ENCODE measurements around the gene SYT2. TPM values are rescaled to one million over a fixed set of nuclear protein-coding genes. Genes with fewer than 3 reads are reported as not detected.

The SYT2 gene
- total and polyA plus RNA-seq, 10 of the 15 experiments (the other 5 are each of a cell fraction or from before 2014, with no cell fraction given), result not detected

GRCh38 chr1:202568410-202568809 lies 141.8 kb downstream of the SYT2 start:
- peaks cover 33% of the 10 kb centered on the region for H3K4me1 ChIP-seq (ENCODE audit: control insufficient read depth, insufficient read depth, low read length)
- POLR2A ChIA-PET, result interaction anchor here (0.6 kb wide), 1 partner anchor 13 kb away, joined by 3 read pairs; no protein-coding TSS in a partner anchor
- RAD21 ChIA-PET (ENCODE audit: unreplicated experiment), result interaction anchor here (0.9 to 1.1 kb wide), 3 partner anchors 38 to 67 kb away, joined by 3 to 5 read pairs (median 3); no protein-coding TSS in a partner anchor
- no peaks in the 10 kb centered on the region for H3K9me3 ChIP-seq (replicated peaks; ENCODE audit: control insufficient read depth, insufficient read depth, low read length)
- no peak overlapping the region for H3K9ac ChIP-seq (ENCODE audit: control insufficient read depth, insufficient read depth, low read length)
- ATAC-seq (no peak), DNase-seq (ENCODE audit: low read depth, low spot score) (no peak), FAIRE-seq (no peak)
- no peak overlapping the region for H3K4me3 ChIP-seq
- H4K20me1 ChIP-seq (ENCODE audit: control insufficient read depth, insufficient read depth), result no peaks in the 10 kb centered on the region
- H3K36me3 ChIP-seq (ENCODE audit: control insufficient read depth in 2 of 2, insufficient read depth in 2 of 2, low read length in 1 of 2), result no peaks in the 10 kb centered on the region; a peak in 1 of 4 replicates
- H3K27me3 ChIP-seq (replicated peaks in 1 of 2; ENCODE audit: control insufficient read depth in 2 of 2, insufficient read depth in 2 of 2, low read length in 1 of 2), result no peaks in the 10 kb centered on the region
- 100% methylated on average over 2 of the region's 2 CpGs for WGBS (ENCODE audit: insufficient coverage, insufficient replicate concordance, low lambda C conversion rate, missing lambda C conversion rate)
- BruUV-seq (replicated peaks), result no TSS peak
- in situ Hi-C loops (cut with MboI), result no loop called here
- H3K4me2 ChIP-seq (ENCODE audit: control insufficient read depth, insufficient read depth), result no peak overlapping the region
- CTCF ChIA-PET, result interaction anchor here (0.6 to 9.9 kb wide), 7 partner anchors 51 to 224 kb away, joined by 3 to 189 read pairs (median 6); no protein-coding TSS in a partner anchor
- no peak overlapping the region for H3K27ac ChIP-seq (ENCODE audit: control insufficient read depth, insufficient read depth)
- SMC1A ChIA-PET (ENCODE audit: uncharacterized antibody, unreplicated experiment), result interaction anchor here (0.9 to 9.8 kb wide), 3 partner anchors 8 to 65 kb away, joined by 3 to 173 read pairs (median 6); no protein-coding TSS in a partner anchor
- no peak overlapping the region for H2AFZ ChIP-seq (ENCODE audit: control insufficient read depth, low read depth, low read length)
- intact Hi-C loops (cut with micrococcal nuclease; ENCODE audit: unreplicated experiment), result loop anchor here (5.0 kb wide), 1 partner anchor 226 kb away; the partner anchor contains the start of gene UBE2T
- no peaks in the 10 kb centered on the region for H3K79me2 ChIP-seq (ENCODE audit: control insufficient read depth, insufficient read depth, low read length)
- no peak for TF ChIP-seq BCL3 (IDR thresholded peaks at IDR 0.05; ENCODE audit: borderline replicate concordance, insufficient read depth, low read depth, low read length, poor library complexity, severe bottlenecking)
- TF ChIP-seq ZNF622 (IDR thresholded peaks at IDR 0.05), result no peak
- no peak for TF ChIP-seq SUPT20H (IDR thresholded peaks at IDR 0.05; ENCODE audit: borderline replicate concordance, control insufficient read depth, low read depth, low read length)
- no peak for TF ChIP-seq SRF (IDR thresholded peaks at IDR 0.05; ENCODE audit: low read depth in 2 of 2, low read length in 2 of 2)
- no peak for TF ChIP-seq RFX5 (IDR thresholded peaks at IDR 0.05; ENCODE audit: low read depth, low read length)
- TF ChIP-seq LARP7 (IDR thresholded peaks at IDR 0.05), result no peak
- TF ChIP-seq ATF2 (IDR thresholded peaks at IDR 0.05; ENCODE audit: low read length), result no peak
- TF ChIP-seq NFIC (IDR thresholded peaks at IDR 0.05; ENCODE audit: low read depth, low read length), result no peak
- no peak for TF ChIP-seq USF2 (IDR thresholded peaks at IDR 0.05; ENCODE audit: borderline replicate concordance, low read depth, low read length)
- TF ChIP-seq NR2F1 (conservative IDR thresholded peaks at IDR 0.05), result no peak
- no peak for TF ChIP-seq HDGF (IDR thresholded peaks at IDR 0.05)
- no peak for TF ChIP-seq E2F8 (IDR thresholded peaks at IDR 0.05; ENCODE audit: low read depth, partially characterized antibody)
- TF ChIP-seq ZNF217 (IDR thresholded peaks at IDR 0.05), result no peak
- TF ChIP-seq SUZ12 (IDR thresholded peaks at IDR 0.05; ENCODE audit: unreplicated experiment), result no peak
- no peak for TF ChIP-seq PBX3 (IDR thresholded peaks at IDR 0.05; ENCODE audit: insufficient replicate concordance, low read depth, low read length)
- TF ChIP-seq SMARCA5 (IDR thresholded peaks at IDR 0.05), result no peak
- TF ChIP-seq RELA (IDR thresholded peaks at IDR 0.05; ENCODE audit: borderline replicate concordance, partially characterized antibody), result no peak
